HG03175 (cell line): ENCODE data around the gene GIT1.
A peak's percentile ranks its signal among the peaks of the same experiment; 100 is the strongest.

Source experiments
- ATAC-seq: cut with Tn5 transposase; IDR thresholded peaks from one replicate; pipeline ENCODE4 v1.9.1; 2021; ENCODE audit warnings: mild to moderate bottlenecking, moderate library complexity; ENCODE audit not compliant: unreplicated experiment

Gene GIT1

GRCh38 chr17:29579866-29580771 is 9.3 kb downstream of the GIT1 start:
- peak; percentile 83 for ATAC-seq

DNA sequence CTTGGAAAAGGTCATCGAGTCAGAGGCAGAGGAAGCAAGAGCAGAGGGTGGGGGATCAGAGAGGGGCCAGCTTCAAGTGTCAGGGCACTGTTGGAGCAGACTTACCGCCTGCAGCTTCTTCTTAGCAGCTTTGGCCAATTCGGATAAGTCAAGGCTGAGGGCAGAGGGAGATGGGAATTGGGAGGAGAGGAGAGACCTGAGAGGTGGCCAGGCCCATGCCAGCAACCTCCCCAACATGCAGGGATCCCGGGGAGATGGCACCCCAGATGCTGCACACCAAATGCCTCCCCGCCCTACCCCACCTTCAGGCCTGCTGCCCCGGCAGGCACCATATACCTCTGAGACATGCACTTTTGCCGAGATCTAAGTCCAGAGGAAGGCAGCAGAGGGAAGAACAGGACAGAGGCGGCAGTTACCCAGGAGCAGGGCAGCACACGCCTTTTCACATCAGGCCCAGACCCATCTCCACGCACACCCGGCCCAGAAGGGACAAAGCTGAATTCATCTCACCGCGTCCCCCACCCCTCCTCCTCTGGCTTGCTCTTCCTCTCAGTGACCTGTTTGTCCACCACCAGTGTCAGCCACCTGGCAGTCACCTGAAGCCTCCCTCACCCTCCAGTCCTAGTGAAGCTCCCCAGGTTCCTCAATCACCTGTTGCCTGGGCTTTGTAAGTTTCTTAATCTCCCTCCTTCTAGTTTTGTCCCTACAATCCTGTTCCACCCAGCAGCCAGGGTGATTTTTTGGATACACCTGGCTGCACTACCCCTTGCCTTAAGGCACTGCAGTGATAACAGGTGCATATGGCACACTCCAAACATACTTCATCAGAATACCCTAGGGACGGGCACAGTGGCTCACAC is 10.6 kb downstream of the GIT1 start:
- ATAC-seq = no peak

- no peak for ATAC-seq
Measured at GRCh38 chr17:29577385-29578211, 11.8 kb downstream of the GIT1 start.

DNA sequence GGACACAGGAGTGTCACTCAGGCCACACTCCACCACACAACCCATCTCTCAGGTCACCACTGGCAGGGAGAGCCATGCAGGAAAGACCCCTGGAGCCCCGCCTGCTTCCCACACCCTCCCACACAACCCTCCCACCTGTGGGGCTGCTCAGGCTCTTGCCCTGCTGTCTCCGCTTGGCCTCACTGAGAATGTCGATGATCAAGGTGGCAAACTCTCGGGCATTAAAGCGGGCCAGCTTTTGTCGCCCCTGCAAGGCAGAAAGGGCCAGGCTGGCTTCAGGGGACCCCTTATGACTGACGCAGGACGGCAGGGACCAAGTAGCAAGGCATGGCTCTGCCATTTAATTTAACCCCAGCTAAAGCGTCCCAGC is 12.5 kb downstream of the GIT1 start:
- no peak for ATAC-seq

DNA sequence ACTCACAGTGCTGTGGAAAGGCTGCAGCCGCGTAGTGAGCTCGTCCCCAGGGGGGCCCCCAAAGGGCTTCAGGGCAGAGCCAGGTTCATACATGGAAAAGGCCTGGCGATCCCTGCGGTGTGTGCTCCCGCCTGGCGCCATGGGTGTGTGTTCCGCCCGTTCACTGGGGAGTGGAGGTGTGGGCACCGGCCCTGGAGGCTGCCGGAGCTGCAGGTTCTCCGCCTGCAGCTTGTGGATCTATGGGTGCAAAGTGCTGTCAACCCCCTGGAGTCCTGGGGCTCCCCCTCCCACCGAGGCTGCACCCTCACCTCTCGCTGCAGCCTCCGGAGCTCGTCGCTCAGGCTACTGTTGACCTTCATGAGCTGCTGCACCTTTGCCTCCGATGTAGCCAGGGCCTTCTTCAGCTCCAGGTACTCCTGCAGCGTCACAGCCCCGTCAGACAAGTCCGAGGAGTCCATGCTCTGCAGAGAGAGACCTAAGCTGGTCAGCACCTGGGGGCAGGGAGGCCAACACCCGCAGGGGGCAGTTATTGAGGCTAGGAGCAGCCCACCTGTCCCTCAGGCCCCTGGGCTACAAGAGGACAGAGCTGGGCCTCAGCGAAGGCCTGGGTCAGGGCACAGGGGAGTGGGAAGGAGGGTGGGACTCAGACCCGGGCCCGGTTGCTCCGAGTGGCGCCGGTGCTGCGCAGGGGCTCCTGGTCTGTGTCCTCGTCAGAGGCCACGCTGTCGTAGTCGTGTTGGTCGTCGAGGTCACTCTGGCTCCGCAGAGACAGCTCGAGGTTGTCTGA is 13.0 kb downstream of the GIT1 start:
- ATAC-seq = no peak

GRCh38 chr17:29575511-29576213 is 13.8 kb downstream of the GIT1 start:
- no peak for ATAC-seq

DNA sequence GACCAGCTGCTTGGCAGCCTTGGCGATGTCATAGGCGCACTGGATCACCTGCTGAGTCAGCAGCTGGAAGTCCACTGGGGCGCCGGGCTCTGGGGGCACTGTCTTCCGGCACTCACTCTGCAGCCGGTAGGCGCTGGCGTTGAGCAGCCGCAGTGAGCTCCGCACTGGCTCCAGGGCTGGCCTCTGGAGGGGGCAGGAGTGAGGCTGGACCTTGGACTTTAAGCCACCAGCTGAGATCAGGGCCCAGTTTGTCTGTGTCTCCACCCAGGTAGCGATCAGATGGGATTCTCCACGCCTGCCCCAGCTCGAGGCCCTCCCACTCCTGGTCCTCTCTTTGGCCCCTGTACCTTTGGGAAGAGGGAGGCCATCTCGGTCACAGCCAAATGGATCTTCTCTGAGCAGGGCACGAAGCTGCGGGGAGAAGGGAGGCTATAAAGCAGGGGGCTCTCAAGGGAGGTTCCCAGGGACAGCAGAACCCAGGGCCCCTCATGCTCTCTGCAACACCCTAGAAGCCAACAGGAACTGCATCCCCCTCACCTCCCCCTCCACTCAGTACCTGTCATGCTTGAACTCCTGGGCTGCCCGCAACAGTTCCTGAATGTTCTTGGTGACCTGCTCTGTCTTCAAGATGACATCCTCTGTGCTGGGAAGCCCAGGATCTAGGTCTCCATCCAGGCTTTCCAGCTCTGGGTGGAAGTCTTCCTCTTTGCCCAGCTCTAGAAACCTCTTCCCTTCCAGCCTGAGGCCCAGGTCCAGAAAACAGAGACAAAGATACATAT is 14.5 kb downstream of the GIT1 start:
- ATAC-seq = no peak

DNA sequence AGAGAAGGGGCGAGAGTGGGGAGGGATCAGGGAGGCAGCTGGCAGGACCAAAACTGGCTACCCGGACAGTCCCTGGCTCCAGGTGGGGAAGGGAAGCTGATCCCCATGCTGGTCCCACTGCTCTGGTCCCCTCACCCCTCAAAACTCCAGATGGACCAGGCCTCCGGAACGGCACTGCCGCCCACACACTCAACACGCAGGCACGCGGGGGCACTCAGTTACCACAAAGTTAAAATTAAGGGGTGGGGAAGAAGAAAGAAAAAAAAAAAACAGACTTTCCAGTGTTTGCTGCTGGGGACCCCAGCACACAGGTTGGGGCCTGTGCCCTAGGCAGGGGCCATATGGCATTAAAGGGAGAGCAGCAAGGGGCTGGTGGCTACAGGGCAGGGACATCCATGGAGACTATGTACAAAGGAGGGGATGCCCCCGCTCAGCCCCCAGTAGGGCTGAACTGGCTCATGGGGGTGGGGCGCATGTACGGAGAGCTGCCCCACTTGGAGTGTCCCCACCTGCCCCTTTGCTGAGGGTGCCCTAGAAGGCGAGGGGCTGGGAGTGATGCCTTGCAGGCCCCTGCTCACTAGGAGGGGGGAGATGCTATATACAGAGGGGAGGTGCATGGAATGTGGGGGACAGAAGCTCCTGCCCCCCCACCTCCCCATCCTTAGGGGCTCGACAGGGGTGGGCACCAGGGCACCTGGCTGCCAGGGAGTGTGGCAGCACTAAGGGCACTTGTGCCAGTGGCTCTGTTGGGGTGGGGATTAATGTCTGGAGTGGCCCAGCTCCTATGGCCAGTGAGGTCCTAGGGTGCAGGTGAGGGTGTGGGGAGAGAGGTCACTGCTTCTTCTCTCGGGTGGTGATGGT is 15.3 kb downstream of the GIT1 start:
- ATAC-seq = no peak

- ATAC-seq = no peak
Measured at GRCh38 chr17:29573558-29573869, 15.9 kb downstream of the GIT1 start.

GRCh38 chr17:29572691-29573557 is 16.5 kb downstream of the GIT1 start:
- ATAC-seq = no peak

DNA sequence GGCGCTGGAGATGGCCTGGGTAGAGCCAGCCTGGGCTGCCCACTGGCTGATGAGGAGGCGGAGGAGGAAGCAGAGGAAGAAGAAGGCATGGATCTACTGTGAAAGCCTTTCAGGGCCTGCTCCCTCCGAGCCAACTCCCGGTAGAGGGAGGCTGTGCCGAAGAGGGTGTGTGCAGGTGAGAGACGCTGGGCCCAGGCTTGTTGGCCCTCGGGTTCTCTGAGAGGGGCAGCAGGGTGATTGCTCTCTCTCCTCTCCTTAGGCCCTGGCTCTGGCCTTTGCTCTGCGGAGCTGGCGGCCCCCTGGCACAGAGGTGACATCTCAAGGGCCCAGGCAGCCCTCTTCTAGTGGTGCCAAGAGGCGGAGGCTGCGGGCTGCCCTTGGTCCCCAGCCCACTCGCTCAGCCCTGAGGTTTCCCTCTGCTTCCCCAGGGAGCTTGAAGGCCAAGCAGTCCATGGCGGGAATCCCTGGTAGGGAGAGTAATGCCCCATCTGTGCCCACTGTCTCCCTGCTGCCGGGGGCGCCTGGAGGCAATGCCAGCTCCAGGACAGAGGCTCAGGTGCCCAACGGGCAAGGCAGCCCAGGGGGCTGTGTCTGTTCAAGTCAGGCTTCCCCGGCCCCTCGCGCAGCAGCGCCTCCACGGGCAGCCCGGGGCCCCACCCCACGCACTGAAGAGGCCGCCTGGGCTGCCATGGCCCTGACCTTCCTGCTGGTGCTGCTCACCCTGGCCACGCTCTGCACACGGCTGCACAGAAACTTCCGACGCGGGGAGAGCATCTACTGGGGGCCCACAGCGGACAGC is 17.4 kb downstream of the GIT1 start:
- ATAC-seq = no peak

DNA sequence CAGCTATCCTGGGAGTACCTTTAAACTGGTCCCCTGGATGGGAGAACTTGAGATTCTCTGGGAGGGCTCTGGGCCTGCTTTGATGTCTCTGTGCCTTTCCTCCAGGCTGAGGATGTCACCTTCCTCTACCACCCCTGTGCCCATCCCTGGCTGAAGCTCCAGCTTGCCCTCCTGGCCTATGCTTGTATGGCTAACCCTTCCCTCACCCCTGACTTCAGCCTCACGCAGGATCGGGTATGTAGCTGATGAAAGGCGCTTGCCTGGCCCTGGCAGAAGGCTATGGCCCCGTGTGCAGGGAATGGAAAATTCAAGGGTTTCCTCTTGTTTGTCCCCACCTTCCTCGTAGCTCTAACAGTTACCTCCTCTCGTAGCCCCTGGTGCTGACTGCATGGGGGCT is 18.0 kb downstream of the GIT1 start:
- no peak for ATAC-seq

DNA sequence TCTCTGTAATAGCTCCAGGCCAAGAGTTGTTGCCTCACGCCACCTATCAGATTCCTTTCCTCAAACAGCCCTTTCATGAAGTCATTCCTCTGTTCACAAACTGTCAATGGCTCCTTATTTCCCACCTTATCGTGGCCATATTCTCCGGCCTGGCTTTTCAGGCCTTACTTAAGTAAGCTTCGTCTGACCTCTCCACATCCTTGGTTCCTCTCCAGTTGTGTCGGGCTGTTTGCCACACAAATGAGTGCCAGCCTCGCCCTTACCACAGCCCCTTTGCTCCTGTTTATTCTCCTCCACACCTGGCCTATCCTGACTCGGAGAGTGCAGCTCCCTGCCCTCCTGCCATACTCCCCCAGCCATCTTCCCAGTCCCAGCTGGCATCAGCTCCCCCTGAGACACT is 18.9 kb downstream of the GIT1 start:
- no peak for ATAC-seq

GRCh38 chr17:29569245-29569950 is 20.1 kb downstream of the GIT1 start:
- no peak for ATAC-seq

- ATAC-seq = peak; percentile 32
Measured at GRCh38 chr17:29568331-29569244, 20.9 kb downstream of the GIT1 start, which contains the start of gene TP53I13. TSS of gene TP53I13 (plus strand) at chr17:29568701. CDS start at chr17:29568759, 58 bp downstream.
